NB4 (cell line): ENCODE measurements around the gene TBX6.
A peak's percentile ranks its signal among the peaks of the same experiment; 100 is the strongest.

Experiments used
- DNase-seq: peaks from one replicate; pipeline ENCODE4 v3.0.0; 2010; ENCODE audit warnings: low read depth
- H3K4me3 ChIP-seq: one replicate; pipeline ENCODE4 v1.5.1; 2011; ENCODE audit warnings: mild to moderate bottlenecking, low read depth, low read length, moderate library complexity
- MAX ChIP-seq: IDR thresholded peaks from 2 replicates; pipeline ENCODE4 v1.6.1; 2011; ENCODE audit warnings: low read depth, low read length
- MYC ChIP-seq: IDR thresholded peaks from 2 replicates; pipeline ENCODE4 v1.6.1; 2011; ENCODE audit warnings: low read depth, low read length
- POLR2A ChIP-seq: IDR thresholded peaks from 2 replicates; pipeline ENCODE4 v1.6.1; 2011; ENCODE audit warnings: mild to moderate bottlenecking; ENCODE audit not compliant: insufficient read length; ENCODE audit errors: extremely low read depth
- TF ChIP-seq, protein P1 (sequence below): IDR thresholded peaks from one replicate; pipeline ENCODE4 v1.5.1; 2012; ENCODE audit warnings: low read depth, low read length

TBX6 gene, protein sequence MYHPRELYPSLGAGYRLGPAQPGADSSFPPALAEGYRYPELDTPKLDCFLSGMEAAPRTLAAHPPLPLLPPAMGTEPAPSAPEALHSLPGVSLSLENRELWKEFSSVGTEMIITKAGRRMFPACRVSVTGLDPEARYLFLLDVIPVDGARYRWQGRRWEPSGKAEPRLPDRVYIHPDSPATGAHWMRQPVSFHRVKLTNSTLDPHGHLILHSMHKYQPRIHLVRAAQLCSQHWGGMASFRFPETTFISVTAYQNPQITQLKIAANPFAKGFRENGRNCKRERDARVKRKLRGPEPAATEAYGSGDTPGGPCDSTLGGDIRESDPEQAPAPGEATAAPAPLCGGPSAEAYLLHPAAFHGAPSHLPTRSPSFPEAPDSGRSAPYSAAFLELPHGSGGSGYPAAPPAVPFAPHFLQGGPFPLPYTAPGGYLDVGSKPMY

DNA sequence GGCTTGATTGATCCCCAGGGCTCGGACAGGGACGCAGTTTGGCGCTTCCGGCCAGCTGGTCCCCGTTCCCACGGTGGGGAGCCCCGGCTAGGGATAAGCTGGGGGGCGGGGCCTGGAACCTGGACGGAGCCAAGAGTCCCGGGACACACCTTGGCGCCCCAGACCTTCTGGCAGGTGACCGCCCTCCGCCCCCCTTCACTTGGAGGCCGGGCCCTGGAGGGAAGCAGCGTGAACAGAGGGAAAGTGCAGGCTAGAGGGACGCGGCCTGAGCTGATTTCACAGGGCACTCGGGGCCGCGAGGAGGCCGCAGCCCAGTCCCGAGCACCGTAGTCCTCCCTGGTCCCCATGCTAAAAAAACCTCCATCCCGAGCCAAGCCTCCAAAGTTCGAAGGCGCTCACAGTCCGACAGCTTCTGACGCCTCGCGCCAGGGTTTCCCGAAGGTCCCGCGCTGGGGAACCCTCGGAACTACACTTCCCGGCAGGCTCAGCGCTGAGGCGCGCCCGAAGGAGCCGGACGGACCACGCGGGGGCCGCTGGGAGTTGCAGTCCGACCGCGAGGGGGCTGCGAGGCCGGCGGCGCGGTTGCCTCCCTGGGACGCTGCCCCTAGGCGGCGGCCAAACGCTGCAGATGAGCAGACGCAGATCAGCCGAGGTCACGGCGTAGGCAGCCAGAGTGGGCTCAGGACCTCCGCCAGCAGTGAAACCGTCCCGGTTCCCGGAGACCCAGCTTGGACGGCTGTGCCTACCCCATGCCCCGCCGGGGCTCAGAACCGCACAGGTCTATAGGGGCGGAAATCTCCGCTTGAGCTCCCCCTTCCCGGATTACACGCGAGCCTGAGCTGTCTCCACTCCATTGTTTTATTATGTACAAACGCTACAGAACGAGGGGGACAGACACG, at the start of gene TBX6:
Gene TBX6 (minus strand): TSS at position 451 of the 899 bp plus-strand sequence. CDS start 731 bp downstream, outside the sequence.
- peak within 1 kb of the TSS; percentile 83 for H3K4me3 ChIP-seq
- peak; percentile 97 for DNase-seq
- TF ChIP-seq MYC (peak; percentile 90), POLR2A (peak; percentile 66), MAX (peak; percentile 76)
- TF ChIP-seq, protein P1, sequence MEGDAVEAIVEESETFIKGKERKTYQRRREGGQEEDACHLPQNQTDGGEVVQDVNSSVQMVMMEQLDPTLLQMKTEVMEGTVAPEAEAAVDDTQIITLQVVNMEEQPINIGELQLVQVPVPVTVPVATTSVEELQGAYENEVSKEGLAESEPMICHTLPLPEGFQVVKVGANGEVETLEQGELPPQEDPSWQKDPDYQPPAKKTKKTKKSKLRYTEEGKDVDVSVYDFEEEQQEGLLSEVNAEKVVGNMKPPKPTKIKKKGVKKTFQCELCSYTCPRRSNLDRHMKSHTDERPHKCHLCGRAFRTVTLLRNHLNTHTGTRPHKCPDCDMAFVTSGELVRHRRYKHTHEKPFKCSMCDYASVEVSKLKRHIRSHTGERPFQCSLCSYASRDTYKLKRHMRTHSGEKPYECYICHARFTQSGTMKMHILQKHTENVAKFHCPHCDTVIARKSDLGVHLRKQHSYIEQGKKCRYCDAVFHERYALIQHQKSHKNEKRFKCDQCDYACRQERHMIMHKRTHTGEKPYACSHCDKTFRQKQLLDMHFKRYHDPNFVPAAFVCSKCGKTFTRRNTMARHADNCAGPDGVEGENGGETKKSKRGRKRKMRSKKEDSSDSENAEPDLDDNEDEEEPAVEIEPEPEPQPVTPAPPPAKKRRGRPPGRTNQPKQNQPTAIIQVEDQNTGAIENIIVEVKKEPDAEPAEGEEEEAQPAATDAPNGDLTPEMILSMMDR, result peak; percentile 61

DNA sequence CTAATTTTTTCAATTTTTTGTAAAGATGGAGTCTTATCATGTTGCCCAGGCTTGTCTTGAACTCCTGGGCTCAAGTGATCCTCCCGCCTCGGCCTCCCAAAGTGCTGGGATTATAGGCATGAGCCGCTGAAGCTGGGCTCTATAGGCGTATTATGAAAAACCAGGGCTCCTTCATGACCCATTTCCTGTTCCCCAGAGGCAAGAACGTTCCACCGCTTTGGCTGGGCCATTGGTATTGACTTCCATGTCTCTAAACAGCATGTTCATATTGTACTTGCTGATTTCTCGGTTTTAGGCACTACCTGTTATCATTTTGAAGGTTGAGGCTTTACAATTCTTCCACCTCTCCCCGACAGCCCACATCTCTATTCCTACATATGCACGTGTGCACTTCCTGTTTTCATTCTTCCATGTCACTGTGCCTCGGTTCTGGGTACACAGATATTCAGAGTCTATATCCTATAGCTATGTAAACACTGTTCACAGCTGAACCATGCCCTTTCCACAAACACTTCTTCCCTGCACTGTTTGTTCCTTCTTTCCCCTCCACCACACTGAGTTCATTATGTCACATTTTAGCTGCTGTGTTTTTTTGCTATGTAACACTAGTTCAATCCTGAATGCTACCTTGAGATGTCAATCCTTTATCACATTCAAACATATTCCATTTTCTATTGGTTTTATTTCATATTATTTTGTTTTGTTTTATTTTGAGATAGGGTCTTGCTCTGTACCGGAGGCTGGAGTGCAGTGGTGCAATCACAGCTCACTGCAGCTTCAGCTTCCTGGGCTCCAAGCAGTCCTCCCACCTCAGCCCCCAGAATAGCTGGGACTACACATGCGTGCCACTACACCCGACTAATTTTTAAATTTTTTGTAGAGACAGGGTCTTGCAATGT, 48.1 kb upstream of the TBX6 start:
- DNase-seq, result peak; percentile 38
- TF ChIP-seq MAX, result 0 out of 2 replicates have a peak, but pooled peaks have one; percentile 56
- no peak for TF ChIP-seq MYC
- H3K4me3 ChIP-seq, result no peak overlapping the region

DNA sequence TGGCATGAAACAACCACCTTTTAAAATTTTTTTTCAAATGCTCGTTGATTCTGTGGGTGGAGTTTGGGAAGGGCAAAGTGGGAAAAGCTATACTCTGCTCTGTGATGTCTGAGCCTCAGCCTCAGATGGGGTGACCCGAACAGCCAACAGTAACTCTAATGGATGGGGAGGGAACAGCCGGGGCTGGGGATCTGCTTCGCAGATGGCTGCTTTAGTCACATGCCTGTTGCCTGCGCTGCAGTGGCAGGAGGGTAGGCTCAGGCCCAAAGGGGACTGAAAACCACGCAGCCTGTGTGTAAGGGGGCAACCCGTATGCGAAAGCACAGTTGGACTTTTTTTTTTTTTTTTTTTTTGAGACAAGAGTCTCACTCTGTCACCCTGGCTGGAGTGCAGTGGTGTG, 46.2 kb upstream of the TBX6 start:
- no peak for DNase-seq
- TF ChIP-seq, protein P1, result no peak
- TF ChIP-seq MAX (no peak), MYC (no peak), POLR2A (no peak)
- no peak overlapping the region for H3K4me3 ChIP-seq

- no peak overlapping the region for H3K4me3 ChIP-seq
- TF ChIP-seq MAX, result no peak
- no peak for TF ChIP-seq MYC
- no peak for TF ChIP-seq POLR2A
- TF ChIP-seq, protein P1, result no peak
- peak; percentile 45 for DNase-seq
Measured at GRCh38 chr16:30136971-30137605, 45.4 kb upstream of the TBX6 start.

- no peak for DNase-seq
- TF ChIP-seq MYC (no peak), POLR2A (no peak), MAX (no peak)
- TF ChIP-seq, protein P1, result no peak
- H3K4me3 ChIP-seq, result no peak overlapping the region
Measured at GRCh38 chr16:30132591-30132990, 40.9 kb upstream of the TBX6 start.
